ENCODE results near the gene ATF6B.

DNA sequence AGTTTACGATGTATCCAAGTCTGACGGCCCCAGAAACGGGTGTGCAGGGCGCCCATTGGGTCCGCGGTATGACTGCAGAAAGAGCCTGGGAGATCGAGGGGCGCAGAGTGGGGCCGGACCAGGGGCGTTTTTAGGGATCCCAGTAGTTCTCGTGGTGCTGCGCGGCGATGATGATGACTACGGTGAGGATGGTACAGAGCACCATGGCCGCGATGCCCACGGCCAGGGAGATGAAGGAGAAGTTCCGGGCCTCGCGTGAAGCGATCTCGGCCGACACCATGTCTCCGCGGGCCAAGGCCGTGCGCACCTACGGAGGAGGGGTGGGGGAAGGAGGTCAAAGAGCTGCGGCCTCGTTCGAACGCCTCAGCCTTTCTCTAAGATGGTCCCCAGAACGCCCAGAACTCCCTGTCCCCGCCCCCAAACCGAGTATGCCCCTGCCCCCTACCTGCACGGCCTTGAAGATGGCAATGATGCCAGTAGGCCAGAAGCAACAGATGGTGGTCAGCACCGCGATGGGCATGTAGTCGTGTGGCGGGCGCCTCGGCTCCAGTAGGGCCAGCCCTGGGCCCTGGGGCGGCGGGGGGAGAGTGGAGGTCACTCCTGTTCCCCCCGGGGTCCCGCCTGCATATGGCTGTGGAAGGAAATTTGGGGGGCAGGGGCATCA lies 21.2 kb upstream of the ATF6B start:
- TF ChIP-seq, protein P1, sequence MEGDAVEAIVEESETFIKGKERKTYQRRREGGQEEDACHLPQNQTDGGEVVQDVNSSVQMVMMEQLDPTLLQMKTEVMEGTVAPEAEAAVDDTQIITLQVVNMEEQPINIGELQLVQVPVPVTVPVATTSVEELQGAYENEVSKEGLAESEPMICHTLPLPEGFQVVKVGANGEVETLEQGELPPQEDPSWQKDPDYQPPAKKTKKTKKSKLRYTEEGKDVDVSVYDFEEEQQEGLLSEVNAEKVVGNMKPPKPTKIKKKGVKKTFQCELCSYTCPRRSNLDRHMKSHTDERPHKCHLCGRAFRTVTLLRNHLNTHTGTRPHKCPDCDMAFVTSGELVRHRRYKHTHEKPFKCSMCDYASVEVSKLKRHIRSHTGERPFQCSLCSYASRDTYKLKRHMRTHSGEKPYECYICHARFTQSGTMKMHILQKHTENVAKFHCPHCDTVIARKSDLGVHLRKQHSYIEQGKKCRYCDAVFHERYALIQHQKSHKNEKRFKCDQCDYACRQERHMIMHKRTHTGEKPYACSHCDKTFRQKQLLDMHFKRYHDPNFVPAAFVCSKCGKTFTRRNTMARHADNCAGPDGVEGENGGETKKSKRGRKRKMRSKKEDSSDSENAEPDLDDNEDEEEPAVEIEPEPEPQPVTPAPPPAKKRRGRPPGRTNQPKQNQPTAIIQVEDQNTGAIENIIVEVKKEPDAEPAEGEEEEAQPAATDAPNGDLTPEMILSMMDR (IDR thresholded peaks at IDR 0.05): no peak
- TF ChIP-seq POLR2A (IDR thresholded peaks at IDR 0.05): no peak
